Stomach (tissue), 4 donors: ENCODE measurements around the gene COMMD7.

ENCODE experiments used
- CTCF ChIP-seq, 7 experiments: fragments of 450-650 bp in 4 of 7; fragments of 200-600 bp in 3 of 7; sonication (generic) in 3 of 7; IDR thresholded peaks; one replicate each; pipeline ENCODE4 v1.5.1; 2016 to 2019; ENCODE audit warnings: antibody characterized with exemption in 7 of 7, control low read depth in 2 of 7, mild to moderate bottlenecking in 1 of 7
- EP300 ChIP-seq: sonication (generic); formaldehyde crosslinking; IDR thresholded peaks from one replicate; pipeline ENCODE4 v1.6.1; 2017; ENCODE audit warnings: antibody characterized with exemption
- POLR2A ChIP-seq, 4 donors: fragments of 450-650 bp; IDR thresholded peaks; one replicate each; pipeline ENCODE4 v1.6.1; 2016; ENCODE audit warnings: antibody characterized with exemption in 4 of 4, control low read depth in 2 of 4, mild to moderate bottlenecking in 1 of 4, moderate library complexity in 1 of 4

GRCh38 chr20:32784369-32785080 lies 41.3 kb upstream of the COMMD7 start:
- TF ChIP-seq CTCF (IDR thresholded peaks at IDR 0.05) (no peak), POLR2A (IDR thresholded peaks at IDR 0.05) (no peak), EP300 (no peak)
